NCI-H2196 treated with DMSO at 0.1 percent for 48 hours (cell line): ENCODE data around the gene FURIN.
"Not testable (repeated sequence)": the region's sequence is repeated elsewhere in the genome, so short reads cannot be mapped to it uniquely, and the experiment has no call there.

ENCODE experiments used
- DNase-seq: peaks from one replicate; lab custom pipeline; 2025; ENCODE audit not compliant: unreplicated experiment; lab: John Stamatoyannopoulos, UW

FURIN gene

GRCh38 chr15:90901175-90902039 lies 33.0 kb downstream of the FURIN start:
- DNase-seq = no peak

GRCh38 chr15:90902040-90902839 lies 33.9 kb downstream of the FURIN start:
- DNase-seq = peak; percentile 22

- peak; percentile 36 for DNase-seq
These were observed 34.7 kb downstream of the FURIN start, which contains the start of gene MAN2A2 for GRCh38 chr15:90902840-90903732. MAN2A2 (plus strand) TSS chr15:90903302; CDS start chr15:90904208, 906 bp downstream.

- DNase-seq = no peak
These were observed 35.5 kb downstream of the FURIN start for GRCh38 chr15:90903733-90904536.

GRCh38 chr15:90904746-90905145 lies 36.4 kb downstream of the FURIN start:
- DNase-seq = no peak

- no peak for DNase-seq
These were observed 37.2 kb downstream of the FURIN start for GRCh38 chr15:90905306-90906180.

GRCh38 chr15:90906181-90906849 lies 37.9 kb downstream of the FURIN start:
- DNase-seq = no peak

GRCh38 chr15:90907051-90907660 lies 38.8 kb downstream of the FURIN start:
- no peak for DNase-seq

- DNase-seq = no peak
These were observed 39.6 kb downstream of the FURIN start for GRCh38 chr15:90907838-90908507.

GRCh38 chr15:90909449-90909848 lies 41.1 kb downstream of the FURIN start:
- DNase-seq = not testable (repeated sequence)

- DNase-seq = no peak
These were observed 41.6 kb downstream of the FURIN start for GRCh38 chr15:90909976-90910375.

GRCh38 chr15:90910441-90911301 lies 42.3 kb downstream of the FURIN start:
- no peak for DNase-seq

GRCh38 chr15:90911302-90911623 lies 42.9 kb downstream of the FURIN start:
- DNase-seq = no peak

GRCh38 chr15:90911906-90912769 lies 43.8 kb downstream of the FURIN start:
- DNase-seq = no peak

GRCh38 chr15:90912770-90913075 lies 44.3 kb downstream of the FURIN start:
- DNase-seq = no peak

GRCh38 chr15:90913398-90913944 lies 45.1 kb downstream of the FURIN start:
- DNase-seq = no peak
